Liver (tissue), 9 donors: ENCODE data around the gene CRACDL. TPM values are rescaled to one million over a fixed set of nuclear protein-coding genes. Genes with fewer than 3 reads are reported as not detected.

ENCODE experiments used
- DNase-seq: peaks from one replicate; pipeline ENCODE4 v3.0.0-alpha.2; 2017; ENCODE audit warnings: low spot score
- H3K27ac ChIP-seq, 2 donors: one replicate each; pipeline ENCODE4 v1.7.0; 2013; ENCODE audit warnings: inconsistent platforms in 2 of 2, low read length in 2 of 2, control low read depth in 1 of 2, low read depth in 1 of 2, mild to moderate bottlenecking in 1 of 2
- H3K27me3 ChIP-seq, 4 donors: one replicate each; pipeline versions ENCODE4 v1.6.1 to v1.7.0; 2013; ENCODE audit warnings: low read length in 3 of 4, inconsistent platforms in 1 of 4, mild to moderate bottlenecking in 1 of 4, moderate library complexity in 1 of 4; ENCODE audit not compliant: control insufficient read depth in 4 of 4, insufficient read depth in 4 of 4
- H3K36me3 ChIP-seq, 4 donors: one replicate each; pipeline versions ENCODE4 v1.6.1 to v1.7.0; 2013; ENCODE audit warnings: low read length in 3 of 4, mild to moderate bottlenecking in 3 of 4, low read depth in 1 of 4, moderate library complexity in 1 of 4; ENCODE audit not compliant: control insufficient read depth in 4 of 4, insufficient read depth in 3 of 4
- H3K4me1 ChIP-seq, 4 donors: one replicate each; pipeline versions ENCODE4 v1.6.1 to v1.7.0; 2013; ENCODE audit warnings: low read length in 3 of 4, mild to moderate bottlenecking in 3 of 4, moderate library complexity in 1 of 4; ENCODE audit not compliant: control insufficient read depth in 4 of 4, insufficient read depth in 4 of 4
- H3K4me3 ChIP-seq, 3 donors: one replicate each; pipeline versions ENCODE4 v1.6.1 to v1.7.0; 2013; ENCODE audit warnings: low read length in 3 of 3, control low read depth in 1 of 3, low read depth in 1 of 3, mild to moderate bottlenecking in 1 of 3
- H3K9ac ChIP-seq, 2 donors: one replicate each; pipeline ENCODE4 v1.7.0; 2013; ENCODE audit warnings: low read length in 2 of 2, mild to moderate bottlenecking in 2 of 2, moderate library complexity in 2 of 2, control low read depth in 1 of 2, low read depth in 1 of 2
- H3K9me3 ChIP-seq, 4 donors: one replicate each; pipeline versions ENCODE4 v1.6.1 to v1.7.0; 2013; ENCODE audit warnings: low read length in 3 of 4; ENCODE audit not compliant: control insufficient read depth in 4 of 4
- EGR1 ChIP-seq, 2 donors: IDR thresholded peaks; 2 replicates each; pipeline ENCODE4 v1.6.1; 2016 to 2018; ENCODE audit warnings: antibody characterized with exemption in 2 of 2, low read depth in 2 of 2
- FOXA1 ChIP-seq: IDR thresholded peaks from 2 replicates; pipeline ENCODE4 v1.6.1; 2016; ENCODE audit warnings: antibody characterized with exemption
- FOXA2 ChIP-seq: IDR thresholded peaks from 2 replicates; pipeline ENCODE4 v1.6.1; 2016; ENCODE audit warnings: antibody characterized with exemption
- GABPA ChIP-seq, 2 donors: IDR thresholded peaks in 1 of 2; conservative IDR thresholded peaks in 1 of 2; 2 replicates each; pipeline ENCODE4 v1.6.1; 2016; ENCODE audit warnings: antibody characterized with exemption in 2 of 2, mild to moderate bottlenecking in 1 of 2, moderate library complexity in 1 of 2
- HNF4A ChIP-seq, 2 donors: conservative IDR thresholded peaks; 2 replicates each; pipeline ENCODE4 v1.6.1; 2016; ENCODE audit warnings: antibody characterized with exemption in 2 of 2, mild to moderate bottlenecking in 2 of 2
- HNF4G ChIP-seq: IDR thresholded peaks from 2 replicates; pipeline ENCODE4 v1.6.1; 2016; ENCODE audit warnings: antibody characterized with exemption
- JUND ChIP-seq, 2 donors: IDR thresholded peaks; 2 replicates each; pipeline ENCODE4 v1.6.1; 2016; ENCODE audit warnings: antibody characterized with exemption in 2 of 2
- NR2F2 ChIP-seq: IDR thresholded peaks from 2 replicates; pipeline ENCODE4 v1.6.1; 2016; ENCODE audit warnings: antibody characterized with exemption
- RAD21 ChIP-seq, 2 donors: IDR thresholded peaks; 2 replicates each; pipeline ENCODE4 v1.6.1; 2016; ENCODE audit warnings: antibody characterized with exemption in 2 of 2, mild to moderate bottlenecking in 2 of 2
- RXRA ChIP-seq, 2 donors: IDR thresholded peaks; 2 replicates each; pipeline ENCODE4 v1.6.1; 2017 to 2018; ENCODE audit warnings: antibody characterized with exemption in 2 of 2, mild to moderate bottlenecking in 1 of 2
- SP1 ChIP-seq: IDR thresholded peaks from 2 replicates; pipeline ENCODE4 v1.6.1; 2018; ENCODE audit warnings: antibody characterized with exemption, mild to moderate bottlenecking
- TAF1 ChIP-seq: conservative IDR thresholded peaks from 2 replicates; pipeline ENCODE4 v1.6.1; 2016; ENCODE audit warnings: antibody characterized with exemption, mild to moderate bottlenecking
- YY1 ChIP-seq: IDR thresholded peaks from 2 replicates; pipeline ENCODE4 v1.6.1; 2016; ENCODE audit warnings: antibody characterized with exemption, mild to moderate bottlenecking
- WGBS: extraction: QIAGEN DNeasy Blood & Tissue Kit; methylation state at CpG from one replicate; pipeline ENCODE4 v1.1.7; 2013; 5-methylcytosine and 5-hydroxymethylcytosine counted together
- polyA plus RNA-seq, 2 donors: library from polyadenylated mRNA; stranded (reverse) in 1 of 2; unstranded in 1 of 2; fragments of 200-250 nt in 1 of 2; fragments of >200 nt in 1 of 2; fragmentation: Nextera tagmentation in 1 of 2; extraction: Ambion mirVana in 1 of 2; gene quantifications; one replicate each; pipeline versions ENCODE4 v1.2.1 to v1.2.3, GENCODE V29; 2013 to 2015
- total RNA-seq, 2 donors: library from RNA; depleted of rRNA; stranded (reverse); fragments of >200 nt; gene quantifications; one replicate each; pipeline ENCODE4 v1.2.3, GENCODE V29; 2014
- TF ChIP-seq, protein P1 (sequence below): fragments of 150-350 bp; IDR thresholded peaks from 2 replicates; pipeline ENCODE4 v1.5.1; 2017; ENCODE audit warnings: improper control_type of control experiment, low read depth, low read length; ENCODE audit not compliant: missing input control
- TF ChIP-seq, protein P2 (sequence below): IDR thresholded peaks from 2 replicates; pipeline ENCODE4 v1.6.1; 2016; ENCODE audit warnings: antibody characterized with exemption
- TF ChIP-seq, protein P3 (sequence below): IDR thresholded peaks from 2 replicates; pipeline ENCODE4 v1.6.1; 2016; ENCODE audit warnings: antibody characterized with exemption, mild to moderate bottlenecking
- TF ChIP-seq, protein P4 (sequence below): IDR thresholded peaks from 2 replicates; pipeline ENCODE4 v1.6.1; 2016; ENCODE audit warnings: antibody characterized with exemption
- TF ChIP-seq, protein P5 (sequence below): IDR thresholded peaks from 2 replicates; pipeline ENCODE4 v1.6.1; 2016; ENCODE audit warnings: antibody characterized with exemption
- donor health status: healthy.
- donor health status: healthy.
- donor health status: healthy.
- donor health status: healthy.
- donor health status: healthy.

The CRACDL gene
- total and polyA plus RNA-seq, 4 donors: 0.13 to 0.46 (median 0.29) TPM

DNA sequence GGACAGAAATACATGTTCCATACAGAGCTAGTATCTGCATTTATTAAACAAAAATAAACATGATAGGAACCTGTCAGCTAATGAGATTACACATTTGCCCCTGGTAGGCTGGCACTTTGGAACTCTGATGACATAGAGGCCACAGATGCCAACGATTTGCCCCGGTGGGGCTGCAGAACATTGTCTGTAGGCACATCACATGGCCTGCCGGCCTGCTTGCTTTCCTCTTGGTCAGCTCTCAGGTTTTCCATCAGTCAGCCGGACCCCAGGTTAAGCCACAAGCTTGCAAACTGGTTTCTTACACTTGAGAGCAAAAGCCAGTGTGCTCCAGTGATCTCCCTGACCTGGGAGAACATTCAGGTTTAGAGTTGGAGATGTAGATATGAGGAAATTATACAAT, 60.3 kb downstream of the CRACDL start:
- TF ChIP-seq, protein P1, sequence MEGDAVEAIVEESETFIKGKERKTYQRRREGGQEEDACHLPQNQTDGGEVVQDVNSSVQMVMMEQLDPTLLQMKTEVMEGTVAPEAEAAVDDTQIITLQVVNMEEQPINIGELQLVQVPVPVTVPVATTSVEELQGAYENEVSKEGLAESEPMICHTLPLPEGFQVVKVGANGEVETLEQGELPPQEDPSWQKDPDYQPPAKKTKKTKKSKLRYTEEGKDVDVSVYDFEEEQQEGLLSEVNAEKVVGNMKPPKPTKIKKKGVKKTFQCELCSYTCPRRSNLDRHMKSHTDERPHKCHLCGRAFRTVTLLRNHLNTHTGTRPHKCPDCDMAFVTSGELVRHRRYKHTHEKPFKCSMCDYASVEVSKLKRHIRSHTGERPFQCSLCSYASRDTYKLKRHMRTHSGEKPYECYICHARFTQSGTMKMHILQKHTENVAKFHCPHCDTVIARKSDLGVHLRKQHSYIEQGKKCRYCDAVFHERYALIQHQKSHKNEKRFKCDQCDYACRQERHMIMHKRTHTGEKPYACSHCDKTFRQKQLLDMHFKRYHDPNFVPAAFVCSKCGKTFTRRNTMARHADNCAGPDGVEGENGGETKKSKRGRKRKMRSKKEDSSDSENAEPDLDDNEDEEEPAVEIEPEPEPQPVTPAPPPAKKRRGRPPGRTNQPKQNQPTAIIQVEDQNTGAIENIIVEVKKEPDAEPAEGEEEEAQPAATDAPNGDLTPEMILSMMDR: no peak
- TF ChIP-seq YY1 (no peak), JUND (IDR thresholded peaks at IDR 0.05) (no peak), FOXA1 (no peak), NR2F2 (no peak), RAD21 (IDR thresholded peaks at IDR 0.05) (no peak), HNF4G (no peak), SP1 (no peak), FOXA2 (no peak), GABPA (IDR thresholded peaks at IDR 0.05 in 1 of 2, conservative IDR thresholded peaks at IDR 0.05 in 1 of 2) (no peak), TAF1 (no peak), HNF4A (conservative IDR thresholded peaks at IDR 0.05) (no peak)
- TF ChIP-seq, protein P2, sequence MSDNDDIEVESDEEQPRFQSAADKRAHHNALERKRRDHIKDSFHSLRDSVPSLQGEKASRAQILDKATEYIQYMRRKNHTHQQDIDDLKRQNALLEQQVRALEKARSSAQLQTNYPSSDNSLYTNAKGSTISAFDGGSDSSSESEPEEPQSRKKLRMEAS: no peak
- TF ChIP-seq, protein P3, sequence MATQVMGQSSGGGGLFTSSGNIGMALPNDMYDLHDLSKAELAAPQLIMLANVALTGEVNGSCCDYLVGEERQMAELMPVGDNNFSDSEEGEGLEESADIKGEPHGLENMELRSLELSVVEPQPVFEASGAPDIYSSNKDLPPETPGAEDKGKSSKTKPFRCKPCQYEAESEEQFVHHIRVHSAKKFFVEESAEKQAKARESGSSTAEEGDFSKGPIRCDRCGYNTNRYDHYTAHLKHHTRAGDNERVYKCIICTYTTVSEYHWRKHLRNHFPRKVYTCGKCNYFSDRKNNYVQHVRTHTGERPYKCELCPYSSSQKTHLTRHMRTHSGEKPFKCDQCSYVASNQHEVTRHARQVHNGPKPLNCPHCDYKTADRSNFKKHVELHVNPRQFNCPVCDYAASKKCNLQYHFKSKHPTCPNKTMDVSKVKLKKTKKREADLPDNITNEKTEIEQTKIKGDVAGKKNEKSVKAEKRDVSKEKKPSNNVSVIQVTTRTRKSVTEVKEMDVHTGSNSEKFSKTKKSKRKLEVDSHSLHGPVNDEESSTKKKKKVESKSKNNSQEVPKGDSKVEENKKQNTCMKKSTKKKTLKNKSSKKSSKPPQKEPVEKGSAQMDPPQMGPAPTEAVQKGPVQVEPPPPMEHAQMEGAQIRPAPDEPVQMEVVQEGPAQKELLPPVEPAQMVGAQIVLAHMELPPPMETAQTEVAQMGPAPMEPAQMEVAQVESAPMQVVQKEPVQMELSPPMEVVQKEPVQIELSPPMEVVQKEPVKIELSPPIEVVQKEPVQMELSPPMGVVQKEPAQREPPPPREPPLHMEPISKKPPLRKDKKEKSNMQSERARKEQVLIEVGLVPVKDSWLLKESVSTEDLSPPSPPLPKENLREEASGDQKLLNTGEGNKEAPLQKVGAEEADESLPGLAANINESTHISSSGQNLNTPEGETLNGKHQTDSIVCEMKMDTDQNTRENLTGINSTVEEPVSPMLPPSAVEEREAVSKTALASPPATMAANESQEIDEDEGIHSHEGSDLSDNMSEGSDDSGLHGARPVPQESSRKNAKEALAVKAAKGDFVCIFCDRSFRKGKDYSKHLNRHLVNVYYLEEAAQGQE: no peak
- TF ChIP-seq, protein P4, sequence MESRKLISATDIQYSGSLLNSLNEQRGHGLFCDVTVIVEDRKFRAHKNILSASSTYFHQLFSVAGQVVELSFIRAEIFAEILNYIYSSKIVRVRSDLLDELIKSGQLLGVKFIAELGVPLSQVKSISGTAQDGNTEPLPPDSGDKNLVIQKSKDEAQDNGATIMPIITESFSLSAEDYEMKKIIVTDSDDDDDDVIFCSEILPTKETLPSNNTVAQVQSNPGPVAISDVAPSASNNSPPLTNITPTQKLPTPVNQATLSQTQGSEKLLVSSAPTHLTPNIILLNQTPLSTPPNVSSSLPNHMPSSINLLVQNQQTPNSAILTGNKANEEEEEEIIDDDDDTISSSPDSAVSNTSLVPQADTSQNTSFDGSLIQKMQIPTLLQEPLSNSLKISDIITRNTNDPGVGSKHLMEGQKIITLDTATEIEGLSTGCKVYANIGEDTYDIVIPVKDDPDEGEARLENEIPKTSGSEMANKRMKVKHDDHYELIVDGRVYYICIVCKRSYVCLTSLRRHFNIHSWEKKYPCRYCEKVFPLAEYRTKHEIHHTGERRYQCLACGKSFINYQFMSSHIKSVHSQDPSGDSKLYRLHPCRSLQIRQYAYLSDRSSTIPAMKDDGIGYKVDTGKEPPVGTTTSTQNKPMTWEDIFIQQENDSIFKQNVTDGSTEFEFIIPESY: no peak
- H3K4me1 ChIP-seq: no peaks in the 10 kb centered on the region
- H3K9ac ChIP-seq: no peak overlapping the region
- H3K36me3 ChIP-seq: no peaks in the 10 kb centered on the region
- no peak overlapping the region for H3K4me3 ChIP-seq
- H3K9me3 ChIP-seq: no peaks in the 10 kb centered on the region
- DNase-seq: no peak
- H3K27ac ChIP-seq: no peak overlapping the region
- H3K27me3 ChIP-seq: no peaks in the 10 kb centered on the region
- 76% methylated on average over 4 of the region's 4 CpGs for WGBS

DNA sequence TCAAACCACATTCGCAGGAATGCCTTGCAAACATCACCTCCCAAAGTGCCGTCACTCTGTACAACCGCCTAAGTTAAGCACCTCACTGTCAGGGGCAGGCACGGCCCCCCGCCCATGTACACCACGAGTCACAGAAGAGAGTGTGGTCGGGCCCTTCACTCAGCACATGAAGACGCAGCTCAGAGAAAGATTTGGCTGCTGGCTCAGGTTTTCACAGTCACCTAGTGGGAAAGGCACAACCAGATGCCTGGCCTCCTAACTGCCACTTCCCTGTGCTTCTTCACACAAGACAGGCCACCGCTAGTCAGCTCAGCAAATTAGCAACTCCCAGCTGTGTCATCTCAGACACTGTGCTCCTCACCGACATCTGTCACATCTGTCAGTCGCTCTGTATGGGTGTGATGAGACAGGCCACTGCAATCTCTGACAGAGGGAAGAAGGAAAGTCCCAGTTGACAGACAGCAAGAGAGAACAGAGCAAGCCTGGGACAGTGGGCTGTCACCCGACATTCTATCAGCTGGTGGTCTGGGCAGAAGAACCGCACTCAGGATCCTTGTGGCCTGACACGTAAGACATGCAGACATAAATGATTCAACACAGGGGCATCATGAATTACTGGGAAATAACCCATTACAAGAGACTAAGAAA, 60.8 kb downstream of the CRACDL start:
- H3K27ac ChIP-seq: no peak overlapping the region
- H3K27me3 ChIP-seq: no peaks in the 10 kb centered on the region
- H3K9me3 ChIP-seq: no peaks in the 10 kb centered on the region
- H3K4me1 ChIP-seq: no peaks in the 10 kb centered on the region
- H3K36me3 ChIP-seq: no peaks in the 10 kb centered on the region
- TF ChIP-seq TAF1 (no peak), RXRA (IDR thresholded peaks at IDR 0.05) (no peak), FOXA1 (no peak), YY1 (no peak), GABPA (IDR thresholded peaks at IDR 0.05 in 1 of 2, conservative IDR thresholded peaks at IDR 0.05 in 1 of 2) (no peak), HNF4G (no peak), HNF4A (conservative IDR thresholded peaks at IDR 0.05) (no peak), JUND (IDR thresholded peaks at IDR 0.05) (no peak), EGR1 (IDR thresholded peaks at IDR 0.05; ENCODE audit: low read depth in 2 of 2) (no peak), SP1 (no peak), FOXA2 (no peak), NR2F2 (no peak)
- TF ChIP-seq, protein P1: no peak
- TF ChIP-seq, protein P5, sequence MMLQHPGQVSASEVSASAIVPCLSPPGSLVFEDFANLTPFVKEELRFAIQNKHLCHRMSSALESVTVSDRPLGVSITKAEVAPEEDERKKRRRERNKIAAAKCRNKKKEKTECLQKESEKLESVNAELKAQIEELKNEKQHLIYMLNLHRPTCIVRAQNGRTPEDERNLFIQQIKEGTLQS: no peak
- TF ChIP-seq, protein P4: no peak
- no peak for DNase-seq
- no peak overlapping the region for H3K4me3 ChIP-seq
- 82% methylated on average over 14 of the region's 14 CpGs for WGBS
- no peak overlapping the region for H3K9ac ChIP-seq
